ENCODE data around the gene TXNDC12.
A peak's percentile ranks its signal among the peaks of the same experiment; 100 is the strongest.
"Not testable (repeated sequence)": the region's sequence is repeated elsewhere in the genome, so short reads cannot be mapped to it uniquely, and the experiment has no call there.

TXNDC12 gene

DNA sequence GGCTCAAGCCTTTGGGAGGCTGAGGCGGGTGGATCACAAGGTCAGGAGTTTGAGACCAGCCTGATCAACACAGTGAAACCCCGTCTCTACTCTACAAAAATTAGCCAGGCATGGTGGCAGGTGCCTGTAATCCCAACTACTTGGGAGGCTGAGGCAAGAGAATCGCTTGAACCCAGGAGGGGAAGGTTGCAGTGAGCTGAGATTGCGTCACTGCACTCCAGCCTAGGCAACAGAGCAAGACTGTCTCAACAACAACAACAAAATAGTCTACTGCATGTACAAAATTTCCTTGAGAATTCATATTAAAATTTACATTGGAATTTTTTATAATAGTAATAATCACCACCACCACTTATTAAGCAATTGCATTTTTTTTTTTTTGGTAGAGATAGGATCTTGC lies 5.7 kb downstream of the TXNDC12 start:
- DNase-seq (ENCODE audit: low read depth in 2 of 2) = not testable (repeated sequence)

DNA sequence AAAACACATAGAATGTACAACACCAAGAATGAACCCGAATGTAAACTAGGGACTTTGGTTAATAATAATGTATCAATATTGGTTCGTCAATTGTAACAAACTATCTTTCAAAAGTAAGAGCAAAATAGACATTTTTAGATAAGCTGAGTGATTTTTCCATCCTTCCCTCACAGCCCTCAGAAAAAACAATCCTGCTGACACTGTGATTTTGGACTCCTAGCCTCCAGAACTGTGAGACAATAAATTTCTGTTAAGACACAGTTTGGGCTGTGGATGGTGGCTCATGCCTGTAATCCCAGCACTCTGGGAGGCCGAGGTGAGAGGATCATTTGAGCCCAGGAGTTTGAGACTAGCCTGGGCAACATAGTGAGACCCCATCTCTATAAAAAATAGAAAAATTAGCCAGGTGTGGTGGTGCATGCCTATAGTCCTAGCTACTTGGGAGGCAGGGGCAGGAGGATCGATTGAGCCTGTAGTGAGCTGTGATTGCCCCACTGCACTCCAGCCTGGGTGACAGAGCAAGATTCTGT lies 9.3 kb downstream of the TXNDC12 start:
- not testable (repeated sequence) for DNase-seq (ENCODE audit: low read depth in 2 of 2)

DNA sequence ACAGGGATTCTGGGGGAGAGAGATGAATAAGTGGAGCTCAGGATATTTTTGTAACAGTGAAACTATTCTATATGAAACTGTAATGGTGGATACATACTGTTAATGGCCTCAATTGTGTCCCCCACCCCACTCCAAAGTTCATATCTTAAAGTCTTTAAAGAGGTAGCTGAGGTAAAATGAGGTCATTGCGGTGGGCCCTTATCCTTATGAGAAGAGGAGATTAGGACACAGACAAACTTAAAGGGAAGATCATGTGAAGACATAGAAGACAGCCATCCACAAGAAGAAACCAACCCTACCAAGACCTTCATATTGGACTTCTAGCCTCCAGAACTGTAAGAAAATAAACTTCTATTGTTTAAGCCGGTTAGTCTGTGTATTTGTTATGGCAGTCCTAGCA lies 9.8 kb downstream of the TXNDC12 start:
- no peak for DNase-seq (ENCODE audit: low read depth in 2 of 2)

DNA sequence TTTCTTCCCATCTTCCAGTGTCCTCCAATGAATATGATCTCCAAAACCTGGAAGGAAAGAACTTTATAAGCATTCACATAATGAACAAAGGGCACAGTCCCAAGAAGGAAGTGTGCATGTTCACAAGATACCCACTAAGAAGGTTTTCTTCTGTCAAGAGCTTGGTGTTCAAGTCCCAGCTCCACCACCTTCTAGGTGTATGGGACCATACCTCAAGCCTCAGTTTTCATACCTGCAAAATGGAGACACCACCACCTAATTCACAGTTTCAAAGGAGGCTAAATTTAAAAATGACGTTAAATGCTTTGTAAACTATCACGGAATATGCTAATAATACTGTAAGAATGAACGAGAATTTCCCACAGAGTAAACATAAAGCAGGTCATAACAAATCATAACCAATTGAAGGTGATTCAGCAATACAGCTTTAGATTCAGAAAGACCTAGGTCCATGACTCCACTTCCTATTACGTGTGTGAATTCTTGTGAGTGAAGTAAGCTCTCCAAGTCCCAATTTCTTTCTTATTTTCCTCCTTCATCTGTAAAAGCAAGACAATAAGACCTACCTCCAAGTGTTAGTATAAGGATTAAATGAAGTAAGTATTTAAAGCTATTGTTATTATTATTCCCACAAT lies 13.3 kb downstream of the TXNDC12 start:
- DNase-seq (ENCODE audit: low read depth in 2 of 2) = no peak

DNA sequence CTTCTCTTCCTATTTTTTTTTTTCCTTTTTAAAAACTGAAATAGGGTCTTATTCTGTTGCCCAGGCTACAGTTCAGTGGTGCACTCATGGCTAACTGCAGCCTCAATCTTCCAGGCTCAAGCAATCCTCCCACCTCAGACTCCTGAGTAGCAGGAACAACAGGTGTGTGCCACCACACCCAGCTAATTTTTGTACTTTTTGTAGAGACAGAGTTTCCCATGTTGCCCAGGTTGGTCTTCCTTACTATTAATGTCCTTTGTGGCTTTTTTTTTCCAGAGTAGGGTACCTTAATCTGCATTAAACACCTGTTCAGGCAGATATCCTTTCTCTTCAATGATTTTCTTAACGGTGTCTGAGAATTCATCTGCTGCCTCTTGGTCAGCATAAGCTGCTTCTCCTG lies 17.1 kb downstream of the TXNDC12 start:
- no peak for DNase-seq (ENCODE audit: low read depth in 2 of 2)

DNA sequence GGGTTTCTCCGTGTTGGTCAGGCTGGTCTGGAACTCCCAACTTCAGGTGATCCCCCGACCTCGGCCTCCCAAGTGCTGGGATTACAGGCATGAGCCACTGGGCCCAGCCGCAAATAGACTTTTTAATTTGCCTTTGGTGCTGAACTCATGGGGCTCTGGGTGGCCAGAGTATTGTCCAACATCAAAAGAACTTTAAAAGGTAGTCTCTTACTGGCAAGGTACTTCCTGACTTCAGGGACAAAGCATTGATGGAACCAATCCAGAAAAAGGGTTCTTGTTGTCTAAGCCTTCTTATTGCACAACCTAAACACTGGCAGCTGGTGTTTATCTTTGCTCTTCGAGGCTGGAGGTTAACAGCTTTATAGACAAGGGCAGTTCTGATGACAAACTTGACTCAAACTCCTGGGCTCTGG lies 17.6 kb downstream of the TXNDC12 start:
- DNase-seq (ENCODE audit: low read depth in 2 of 2) = no peak

DNA sequence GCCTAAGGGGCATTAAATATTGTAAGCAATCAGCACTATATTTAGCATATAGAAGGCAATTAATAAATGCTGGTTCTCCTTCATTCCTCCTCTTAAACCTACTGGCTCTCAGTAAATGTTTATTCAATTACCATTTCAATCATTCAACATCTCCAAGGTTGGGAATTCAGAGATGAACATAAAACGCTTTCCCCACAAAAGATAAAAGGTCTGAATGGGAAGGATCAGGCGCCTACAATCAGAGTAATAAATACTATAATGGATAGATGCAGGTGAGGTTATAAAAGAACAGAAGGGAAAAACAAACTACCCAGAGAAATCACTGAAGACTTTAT lies 21.0 kb downstream of the TXNDC12 start:
- DNase-seq (ENCODE audit: low read depth in 2 of 2) = no peak

DNA sequence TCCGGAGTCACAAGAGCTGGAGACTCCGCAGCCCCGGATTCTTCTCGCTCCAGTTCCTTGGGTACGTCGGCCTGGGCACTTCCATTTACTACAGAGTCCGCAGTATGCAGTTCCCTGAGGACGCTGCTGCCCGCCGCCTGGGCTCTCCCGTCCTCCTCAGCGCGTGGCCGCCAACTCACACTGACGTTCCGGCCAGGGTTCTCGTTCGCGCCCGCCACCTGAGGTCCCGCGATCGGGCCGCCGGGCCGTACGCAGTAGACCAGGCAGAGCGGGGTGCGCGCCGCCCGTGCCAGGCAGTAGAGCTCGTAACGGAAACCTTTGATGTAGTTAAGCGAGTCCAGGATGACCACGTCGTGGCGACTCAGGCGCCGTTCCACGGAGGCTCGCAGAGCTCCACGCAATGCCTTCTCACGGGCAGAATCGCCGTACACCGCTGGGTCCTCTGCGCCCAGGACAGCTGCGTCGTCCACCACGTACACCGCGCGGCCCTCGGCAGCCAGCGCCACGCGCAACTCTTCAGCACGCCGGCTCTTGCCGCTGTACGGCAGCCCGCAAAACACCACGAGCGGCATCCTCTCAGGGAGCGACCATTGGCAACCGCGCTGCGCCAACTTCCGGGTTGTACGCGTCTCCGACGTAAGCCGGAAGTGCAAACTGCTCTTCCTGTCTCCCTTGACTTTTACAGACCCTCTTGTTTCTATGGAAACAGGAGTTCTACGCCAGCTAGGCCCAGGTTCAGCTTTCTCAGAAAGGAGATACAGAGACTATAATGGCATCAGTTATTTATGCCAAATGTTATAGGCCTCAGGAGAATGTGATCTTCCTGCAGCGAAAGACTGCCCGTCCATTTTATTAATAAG lies 21.6 kb downstream of the TXNDC12 start, which contains the start of gene KTI12:
Gene KTI12, minus strand, starts transcription at position 621 of the 860 bp plus-strand sequence. Its CDS starts 49 bp downstream, at position 572.
- DNase-seq (ENCODE audit: low read depth in 2 of 2) = peak; percentile 69 to 71

DNA sequence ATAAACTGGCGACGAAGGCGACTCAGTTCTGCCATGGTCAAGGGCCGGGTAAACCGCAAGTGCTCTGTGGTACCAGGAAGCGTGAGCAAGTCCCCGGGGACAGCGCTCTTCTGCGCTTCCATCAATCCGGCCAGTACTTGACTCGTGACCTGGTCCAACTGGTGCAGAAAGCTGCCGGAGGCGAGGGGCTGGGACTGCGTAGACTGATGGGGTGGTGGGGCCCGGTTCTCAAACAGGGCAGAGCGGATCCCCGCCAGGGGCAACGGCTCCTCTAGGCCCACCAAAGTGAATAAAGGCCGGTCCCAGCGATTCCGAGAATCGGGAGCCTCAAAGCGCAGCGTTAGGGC lies 22.2 kb downstream of the TXNDC12 start:
- peak in 1 of 2 donors; percentile 3 for DNase-seq (ENCODE audit: low read depth in 2 of 2)

DNA sequence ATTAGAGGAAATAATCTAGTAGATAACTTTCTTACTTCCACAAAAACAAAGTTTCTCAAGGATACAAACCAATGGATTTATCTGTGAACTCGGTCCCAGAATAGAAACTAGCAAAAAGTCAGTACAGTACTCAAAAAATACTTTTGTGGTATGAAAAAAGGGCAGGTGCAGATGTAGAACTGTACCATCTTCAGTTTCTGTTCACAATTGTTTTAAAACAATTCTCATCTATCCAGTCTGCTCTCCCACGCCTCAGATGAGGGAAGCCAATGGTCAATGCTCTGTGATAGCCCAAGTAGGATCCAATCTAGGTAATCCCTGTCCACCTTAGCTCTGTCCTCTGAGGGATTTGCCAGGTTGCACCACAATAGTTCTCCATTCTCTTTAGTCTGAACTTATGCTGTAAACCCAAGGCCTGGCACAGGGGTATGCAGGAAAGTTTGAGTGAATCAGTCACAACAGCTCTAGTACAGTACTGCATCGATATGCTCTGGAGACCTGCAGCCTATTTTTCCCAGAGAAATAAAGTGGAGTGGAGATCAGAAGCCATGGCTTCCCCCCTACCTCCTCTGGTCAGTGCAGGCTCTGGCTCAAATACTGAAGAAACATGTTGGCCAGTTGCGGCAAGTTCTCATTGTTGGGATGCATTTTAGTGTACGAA lies 22.7 kb downstream of the TXNDC12 start:
- DNase-seq (ENCODE audit: low read depth in 2 of 2) = no peak

DNA sequence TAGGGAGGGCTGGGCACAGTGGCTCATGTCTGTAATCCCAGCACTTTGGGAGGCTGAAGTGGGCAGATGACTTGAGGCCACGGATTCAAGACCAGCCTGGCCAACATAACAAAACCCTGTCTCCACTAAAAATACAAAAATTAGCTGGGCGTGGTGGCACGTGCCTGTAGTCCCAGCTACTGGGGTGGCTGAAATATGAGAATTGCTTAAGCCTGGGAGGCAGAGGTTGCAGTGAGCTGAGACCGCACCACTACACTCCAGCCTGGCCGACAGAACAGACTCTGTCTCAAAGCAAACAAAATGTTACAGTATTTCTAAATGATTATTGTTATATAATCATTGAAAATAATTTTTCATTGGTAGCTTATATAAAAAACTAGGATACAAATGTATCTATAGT lies 26.2 kb downstream of the TXNDC12 start:
- not testable (repeated sequence) for DNase-seq (ENCODE audit: low read depth in 2 of 2)

DNA sequence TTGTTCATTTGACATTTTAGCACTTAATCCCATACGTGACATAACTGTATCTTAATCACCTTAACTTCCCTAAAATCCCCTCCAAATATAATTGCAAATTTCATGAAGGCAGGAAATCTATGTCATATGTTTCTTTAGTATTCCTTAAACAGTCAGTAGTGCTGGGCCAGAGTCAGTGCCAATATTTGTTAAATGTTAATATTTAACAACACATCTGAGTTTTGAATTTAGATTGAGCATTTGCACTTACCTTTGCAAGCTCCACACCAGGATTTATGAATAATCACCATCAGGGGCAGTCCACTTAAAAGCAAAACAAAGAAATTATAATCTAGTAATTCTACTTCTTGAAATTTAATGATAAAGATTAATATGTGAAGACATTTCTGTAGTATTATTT lies 26.7 kb downstream of the TXNDC12 start:
- no peak for DNase-seq (ENCODE audit: low read depth in 2 of 2)

DNA sequence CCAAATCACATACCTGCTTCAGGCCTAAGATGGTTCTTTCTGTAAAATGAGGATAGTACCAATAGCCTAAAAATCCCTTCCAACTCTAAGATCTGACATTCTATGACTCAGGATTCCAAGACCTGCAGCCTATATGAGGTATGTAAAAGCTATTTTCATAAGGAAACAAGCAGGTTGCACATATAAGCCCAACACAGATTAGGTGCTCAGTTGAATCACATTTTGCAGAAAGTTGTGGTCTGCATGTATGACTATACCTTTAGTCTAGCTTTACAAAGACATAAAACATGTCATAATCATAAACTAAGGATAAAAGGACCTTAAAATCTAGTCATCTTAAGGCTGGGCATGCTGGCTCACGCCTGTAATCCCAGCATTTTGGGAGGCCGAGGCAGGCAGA lies 28.7 kb downstream of the TXNDC12 start:
- DNase-seq (ENCODE audit: low read depth in 2 of 2) = no peak

DNA sequence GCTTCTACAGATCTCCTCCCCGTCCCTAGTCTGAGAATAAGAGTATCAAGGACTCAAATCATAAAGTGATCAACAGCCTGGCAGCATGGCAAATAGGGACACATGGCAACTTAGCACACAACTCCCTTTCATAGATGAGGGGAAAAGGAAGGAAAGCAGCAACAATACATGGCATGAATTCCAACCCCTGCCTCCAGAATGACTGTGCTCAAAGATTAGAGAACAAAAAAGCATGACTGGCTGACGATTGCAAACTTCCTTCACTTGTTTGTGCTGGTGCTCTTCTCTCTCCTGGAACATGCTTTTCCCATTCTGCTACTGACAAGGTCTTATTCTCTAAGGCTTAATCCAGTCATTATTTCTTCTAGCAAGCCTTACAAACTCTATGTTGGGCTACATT lies 32.9 kb downstream of the TXNDC12 start:
- no peak for DNase-seq (ENCODE audit: low read depth in 2 of 2)

DNA sequence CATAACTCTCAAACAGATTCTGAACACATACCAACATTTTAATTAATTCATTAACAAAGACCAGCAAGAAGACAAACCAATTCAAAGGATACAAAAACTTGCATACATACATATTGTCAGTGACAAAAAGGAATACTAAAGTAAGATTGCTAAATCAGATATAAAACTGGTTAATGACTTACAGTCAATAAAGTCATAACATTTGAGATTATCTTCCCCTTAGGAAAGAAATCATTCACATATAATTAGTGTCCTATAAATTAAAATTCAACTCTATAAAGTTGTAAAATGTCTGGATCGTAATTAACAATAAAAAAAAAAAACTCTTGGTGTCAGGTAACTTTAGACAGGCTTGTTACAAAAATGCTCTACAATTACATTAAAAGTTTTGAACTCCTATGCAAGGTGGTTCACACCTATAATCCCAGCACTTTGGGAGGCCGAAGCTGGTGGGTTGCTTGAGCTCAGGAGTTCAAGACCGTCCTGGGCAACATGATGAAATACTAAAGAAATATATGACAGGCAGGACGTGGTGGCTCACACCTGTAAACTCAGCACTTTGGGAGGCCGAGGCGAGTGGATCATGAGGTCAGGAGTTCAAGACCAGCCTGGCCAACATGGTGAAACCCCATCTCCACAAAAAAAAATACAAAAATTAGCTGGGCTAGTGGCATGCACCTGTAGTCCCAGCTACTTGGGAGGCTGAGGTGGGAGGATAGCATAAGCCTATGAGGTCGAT lies 46.8 kb downstream of the TXNDC12 start:
- DNase-seq (ENCODE audit: low read depth in 2 of 2) = no peak

DNA sequence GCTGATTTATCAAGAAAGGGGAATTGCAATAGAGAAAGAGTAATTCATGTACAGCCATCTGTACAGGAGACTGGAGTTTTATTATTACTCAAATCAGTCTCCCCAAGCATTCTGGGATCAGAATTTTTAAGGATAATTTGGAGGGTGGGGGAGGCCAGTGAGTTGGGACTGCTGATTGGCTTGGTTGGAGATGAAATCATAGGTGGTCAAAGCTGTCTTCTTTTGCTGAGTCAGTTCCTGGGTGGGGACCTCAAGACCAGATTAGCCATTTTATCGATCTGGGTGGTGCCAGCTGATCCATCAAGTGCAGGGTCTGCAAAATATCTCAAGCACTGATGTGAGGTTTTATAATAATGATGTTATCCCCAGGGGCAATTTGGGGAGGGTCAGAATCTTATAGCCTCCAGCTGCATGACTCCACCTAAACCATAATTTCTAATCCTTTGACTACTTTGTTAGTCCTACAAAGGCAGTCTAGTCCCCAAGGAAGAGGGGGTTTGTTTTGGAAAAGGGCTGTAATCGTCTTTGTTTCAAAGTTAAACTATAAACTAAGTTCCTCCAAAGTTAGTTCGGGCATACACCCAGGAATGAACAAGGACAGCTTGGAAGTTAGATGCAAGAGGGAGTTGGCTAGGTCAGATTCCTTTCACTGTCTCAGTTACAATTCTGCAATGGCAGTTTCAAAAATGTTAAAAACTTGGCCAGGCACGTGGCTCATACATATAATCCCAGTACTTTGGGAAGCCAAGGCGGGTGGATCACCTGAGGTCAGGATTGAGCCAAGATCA lies 47.6 kb downstream of the TXNDC12 start:
- no peak for DNase-seq (ENCODE audit: low read depth in 2 of 2)

DNA sequence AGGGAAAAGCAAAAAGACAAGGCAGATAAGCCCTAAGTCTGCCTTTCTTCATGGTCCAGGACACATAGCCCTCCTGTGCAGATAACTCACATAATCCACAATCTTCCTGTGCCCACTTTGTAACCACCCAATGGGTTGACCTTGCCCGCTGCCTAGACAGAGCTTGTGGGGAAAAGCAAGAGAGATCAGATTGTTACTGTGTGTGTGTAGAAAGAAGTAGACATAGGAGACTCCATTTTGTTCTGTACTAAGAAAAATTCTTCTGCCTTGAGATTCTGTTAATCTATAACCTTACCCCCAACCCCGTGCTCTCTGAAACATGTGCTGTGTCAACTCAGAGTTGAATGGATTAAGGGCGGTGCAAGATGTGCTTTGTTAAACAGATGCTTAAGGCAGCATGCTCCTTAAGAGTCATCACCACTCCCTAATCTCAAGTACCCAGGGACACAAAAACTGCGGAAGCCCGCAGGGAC lies 48.9 kb downstream of the TXNDC12 start:
- not testable (repeated sequence) for DNase-seq (ENCODE audit: low read depth in 2 of 2)

DNA sequence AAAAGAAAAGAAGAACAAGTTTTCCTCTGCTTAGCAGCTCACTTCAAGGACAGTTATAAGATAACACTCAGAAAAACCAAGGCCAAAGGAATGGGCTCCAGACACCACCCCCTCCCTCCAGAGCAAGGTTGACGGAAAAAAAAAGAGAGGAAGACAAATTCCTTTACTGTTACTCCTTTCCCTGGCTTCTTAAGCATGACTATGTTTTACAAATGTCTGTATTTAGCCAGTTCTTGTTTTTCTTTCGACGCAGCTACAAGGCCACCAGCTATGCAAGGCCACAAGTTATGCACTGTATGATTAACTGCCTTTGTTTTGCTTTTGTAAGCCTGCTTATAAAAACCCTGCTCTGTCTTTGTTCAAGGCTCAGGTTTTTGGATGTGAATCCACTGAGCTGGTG lies 49.4 kb downstream of the TXNDC12 start:
- DNase-seq (ENCODE audit: low read depth in 2 of 2) = not testable (repeated sequence)

DNA sequence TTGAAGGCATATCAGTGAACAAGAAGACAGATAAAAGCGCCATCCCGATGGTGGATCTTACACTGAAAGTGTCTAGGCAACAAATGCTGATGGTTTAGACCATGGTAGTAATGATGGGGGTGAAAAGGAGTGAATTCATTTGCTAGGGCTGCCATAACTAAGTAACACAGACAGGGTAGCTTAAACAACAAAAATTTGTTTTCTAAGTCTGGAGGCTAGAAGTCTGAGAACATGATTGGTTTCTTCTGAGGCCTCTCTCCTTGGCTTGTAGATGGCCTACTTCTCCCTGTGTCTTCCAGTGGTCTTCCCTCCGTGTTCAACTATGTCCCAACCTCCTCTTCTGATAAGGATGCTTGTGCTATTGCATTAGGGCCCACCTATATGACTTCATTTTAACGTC lies 51.1 kb downstream of the TXNDC12 start:
- no peak for DNase-seq (ENCODE audit: low read depth in 2 of 2)

DNA sequence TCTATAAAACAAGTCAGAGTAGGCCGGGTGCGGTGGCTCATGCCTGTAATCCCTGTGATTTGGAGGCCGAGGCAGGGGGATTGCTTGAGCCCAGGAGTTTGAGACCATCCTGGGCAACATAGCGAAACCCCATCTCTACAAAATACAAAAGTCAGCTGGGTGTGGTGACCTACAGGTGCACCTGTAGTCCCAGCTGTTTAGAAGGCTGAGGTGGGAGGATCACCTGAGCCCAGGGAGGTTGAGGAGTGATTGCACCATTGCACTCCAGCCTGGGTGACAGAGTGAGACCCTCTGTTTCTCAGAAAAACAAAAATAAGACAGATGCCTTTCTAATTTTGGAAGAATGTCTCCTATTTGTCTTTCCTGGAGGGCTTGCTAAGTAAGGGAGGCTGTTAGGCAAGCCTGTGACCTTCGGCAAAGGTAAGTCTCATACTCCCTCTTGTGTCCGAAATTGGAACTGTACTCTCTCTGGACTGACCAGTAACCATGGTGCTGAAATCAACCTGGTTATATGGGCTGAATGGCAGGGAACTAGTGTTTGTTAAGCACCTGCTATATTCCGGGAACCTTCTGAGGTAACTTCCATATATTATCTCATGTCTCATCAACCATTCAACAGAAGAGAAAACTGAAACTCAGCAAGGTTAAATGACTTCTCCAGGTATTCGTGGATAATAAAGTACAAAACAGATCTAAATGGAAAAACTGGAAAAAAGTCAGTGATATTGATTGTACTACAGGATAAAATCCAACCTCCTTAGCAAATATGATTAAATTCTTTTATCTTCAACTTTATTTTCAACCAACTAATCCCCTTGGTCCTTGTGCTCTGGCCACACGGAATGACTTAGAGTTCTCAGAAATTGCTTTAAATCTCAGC lies 52.7 kb downstream of the TXNDC12 start:
- peak in 1 of 2 donors; percentile 75 for DNase-seq (ENCODE audit: low read depth in 2 of 2)
